Nephron progenitor cell (in vitro differentiated cells): ENCODE results near the gene TTC21A.

ENCODE experiments used
- DNase-seq: peaks from one replicate; pipeline ENCODE4 v3.0.0; 2021
- H3K27ac Mint-ChIP-seq: 2 replicates; pipeline ENCODE4 v1.8.0; 2021; ENCODE audit warnings: mild to moderate bottlenecking, moderate library complexity, mixed read lengths
- H3K27me3 Mint-ChIP-seq: 2 replicates; pipeline ENCODE4 v1.8.0; 2021; ENCODE audit warnings: mild to moderate bottlenecking, low read depth, mixed read lengths; ENCODE audit not compliant: poor library complexity
- H3K36me3 Mint-ChIP-seq: 2 replicates; pipeline ENCODE4 v1.8.0; 2021; ENCODE audit warnings: low read depth, mixed read lengths
- H3K4me1 Mint-ChIP-seq: 2 replicates; pipeline ENCODE4 v1.8.0; 2021; ENCODE audit warnings: mixed read lengths
- H3K4me3 Mint-ChIP-seq: 2 replicates; pipeline ENCODE4 v1.8.0; 2021; ENCODE audit warnings: mild to moderate bottlenecking, moderate library complexity, mixed read lengths
- H3K9me3 Mint-ChIP-seq: 2 replicates; pipeline ENCODE4 v1.8.0; 2021; ENCODE audit warnings: mild to moderate bottlenecking, moderate library complexity, mixed read lengths
- TF ChIP-seq, protein P1 (sequence below): fragments of 200-600 bp; sonication (generic); IDR thresholded peaks from 2 replicates; pipeline ENCODE4 v1.5.0; 2021; ENCODE audit warnings: antibody characterized with exemption

Gene TTC21A

DNA sequence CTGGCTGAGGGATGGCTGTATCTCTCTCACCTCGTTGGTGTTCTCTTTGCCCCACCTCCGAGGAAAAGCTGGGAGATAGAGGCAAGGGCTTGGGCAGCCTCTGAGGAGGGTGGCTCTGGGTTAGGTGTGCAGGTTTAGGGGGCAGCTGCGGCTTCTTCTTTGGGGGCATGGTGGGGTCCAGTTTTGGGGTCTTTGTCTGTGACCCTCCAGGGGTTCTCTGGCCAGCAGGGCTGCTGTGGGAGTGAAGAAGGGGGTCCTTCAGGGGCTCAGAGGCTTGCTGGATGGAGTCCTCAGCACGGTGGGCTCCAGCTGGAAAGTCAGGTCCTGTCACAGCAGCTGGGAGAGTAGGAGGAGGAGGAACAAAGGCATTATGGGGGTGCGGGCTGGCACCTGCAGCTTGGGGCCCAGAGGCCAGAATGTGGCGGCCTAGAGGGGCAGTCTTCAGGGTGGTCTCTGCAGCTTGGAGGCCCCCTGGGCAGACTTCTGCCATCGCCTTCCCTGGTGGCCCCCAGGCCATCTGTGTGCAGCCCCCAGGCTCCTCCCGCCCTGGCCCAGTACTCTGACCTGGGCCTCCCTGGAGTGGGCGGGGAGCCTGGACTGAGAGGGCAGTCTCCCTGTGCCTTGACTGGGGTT, 78.0 kb downstream of the TTC21A start:
- Mint-ChIP-seq H3K27me3 (peaks cover 7% of the 10 kb centered on the region), H3K27ac (no peak overlapping the region), H3K36me3 (peaks cover 7% of the 10 kb centered on the region), H3K4me3 (no peak overlapping the region), H3K4me1 (peaks cover 39% of the 10 kb centered on the region), H3K9me3 (no peaks in the 10 kb centered on the region)
- DNase-seq = no peak
- TF ChIP-seq, protein P1, sequence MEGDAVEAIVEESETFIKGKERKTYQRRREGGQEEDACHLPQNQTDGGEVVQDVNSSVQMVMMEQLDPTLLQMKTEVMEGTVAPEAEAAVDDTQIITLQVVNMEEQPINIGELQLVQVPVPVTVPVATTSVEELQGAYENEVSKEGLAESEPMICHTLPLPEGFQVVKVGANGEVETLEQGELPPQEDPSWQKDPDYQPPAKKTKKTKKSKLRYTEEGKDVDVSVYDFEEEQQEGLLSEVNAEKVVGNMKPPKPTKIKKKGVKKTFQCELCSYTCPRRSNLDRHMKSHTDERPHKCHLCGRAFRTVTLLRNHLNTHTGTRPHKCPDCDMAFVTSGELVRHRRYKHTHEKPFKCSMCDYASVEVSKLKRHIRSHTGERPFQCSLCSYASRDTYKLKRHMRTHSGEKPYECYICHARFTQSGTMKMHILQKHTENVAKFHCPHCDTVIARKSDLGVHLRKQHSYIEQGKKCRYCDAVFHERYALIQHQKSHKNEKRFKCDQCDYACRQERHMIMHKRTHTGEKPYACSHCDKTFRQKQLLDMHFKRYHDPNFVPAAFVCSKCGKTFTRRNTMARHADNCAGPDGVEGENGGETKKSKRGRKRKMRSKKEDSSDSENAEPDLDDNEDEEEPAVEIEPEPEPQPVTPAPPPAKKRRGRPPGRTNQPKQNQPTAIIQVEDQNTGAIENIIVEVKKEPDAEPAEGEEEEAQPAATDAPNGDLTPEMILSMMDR = no peak

DNA sequence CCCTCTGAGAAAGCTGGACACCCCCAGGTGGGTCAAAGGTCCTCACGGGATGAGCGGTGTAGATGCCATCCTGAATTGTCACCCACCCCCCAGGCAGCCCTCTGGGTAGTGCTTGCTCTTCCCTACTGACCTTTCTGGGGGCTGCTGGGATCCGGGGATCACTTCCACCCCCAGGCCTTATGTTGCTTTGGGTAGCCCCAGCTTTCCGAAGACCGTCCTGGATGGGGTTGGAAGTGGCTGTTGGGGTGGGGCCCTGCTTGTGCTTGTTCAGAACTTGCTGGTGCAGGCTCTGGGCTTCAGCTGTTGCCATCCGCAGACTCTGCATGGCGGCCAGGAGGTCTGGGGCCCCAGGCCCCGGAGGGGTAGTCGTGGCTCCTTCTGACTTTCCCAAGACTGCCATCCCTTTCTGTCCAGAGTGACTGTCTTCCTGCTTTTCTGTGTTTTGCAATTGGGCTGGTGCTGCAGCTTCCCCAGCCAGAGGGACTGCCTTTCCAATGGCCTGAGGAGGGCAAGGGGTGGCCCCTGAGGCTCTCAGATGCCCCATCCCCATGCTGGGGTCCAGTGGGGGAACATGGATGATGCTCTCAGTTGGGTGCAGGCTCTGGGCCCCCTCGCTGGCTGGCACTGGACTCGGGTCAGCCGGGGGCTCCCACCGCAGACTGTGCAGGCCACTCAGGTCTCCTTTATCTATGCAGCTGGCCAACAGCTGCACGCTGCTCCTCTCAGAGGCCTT, 78.6 kb downstream of the TTC21A start:
- H3K27ac Mint-ChIP-seq = no peak overlapping the region
- no peak for DNase-seq
- TF ChIP-seq, protein P1 = no peak
- no peaks in the 10 kb centered on the region for H3K9me3 Mint-ChIP-seq
- H3K27me3 Mint-ChIP-seq = peaks cover 7% of the 10 kb centered on the region
- peaks cover 42% of the 10 kb centered on the region for H3K4me1 Mint-ChIP-seq
- peaks cover 7% of the 10 kb centered on the region for H3K36me3 Mint-ChIP-seq
- no peak overlapping the region for H3K4me3 Mint-ChIP-seq

DNA sequence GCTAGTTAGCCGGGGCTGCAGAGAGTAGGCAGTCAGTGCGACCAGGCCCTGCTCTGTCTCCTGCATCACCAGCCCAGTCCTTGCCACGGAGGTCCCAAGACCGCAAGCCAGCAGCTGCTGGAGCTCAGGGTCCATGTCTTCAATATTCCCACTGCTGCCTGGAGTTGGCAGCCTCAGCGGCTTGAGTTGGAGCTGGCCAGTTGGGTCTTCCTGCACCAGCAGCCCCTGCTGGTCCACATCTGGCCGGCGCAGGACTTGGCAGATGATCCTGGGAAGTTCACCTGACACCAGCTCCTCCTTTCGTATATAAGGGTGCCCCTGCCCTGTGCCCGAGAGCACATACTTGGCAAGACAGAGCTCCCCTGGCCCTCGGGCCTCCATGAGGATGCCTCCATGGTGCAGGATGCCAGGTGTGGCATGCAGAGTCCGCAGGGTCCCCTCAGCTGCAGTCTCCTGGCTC, 79.2 kb downstream of the TTC21A start:
- H3K27me3 Mint-ChIP-seq = peaks cover 7% of the 10 kb centered on the region

DNA sequence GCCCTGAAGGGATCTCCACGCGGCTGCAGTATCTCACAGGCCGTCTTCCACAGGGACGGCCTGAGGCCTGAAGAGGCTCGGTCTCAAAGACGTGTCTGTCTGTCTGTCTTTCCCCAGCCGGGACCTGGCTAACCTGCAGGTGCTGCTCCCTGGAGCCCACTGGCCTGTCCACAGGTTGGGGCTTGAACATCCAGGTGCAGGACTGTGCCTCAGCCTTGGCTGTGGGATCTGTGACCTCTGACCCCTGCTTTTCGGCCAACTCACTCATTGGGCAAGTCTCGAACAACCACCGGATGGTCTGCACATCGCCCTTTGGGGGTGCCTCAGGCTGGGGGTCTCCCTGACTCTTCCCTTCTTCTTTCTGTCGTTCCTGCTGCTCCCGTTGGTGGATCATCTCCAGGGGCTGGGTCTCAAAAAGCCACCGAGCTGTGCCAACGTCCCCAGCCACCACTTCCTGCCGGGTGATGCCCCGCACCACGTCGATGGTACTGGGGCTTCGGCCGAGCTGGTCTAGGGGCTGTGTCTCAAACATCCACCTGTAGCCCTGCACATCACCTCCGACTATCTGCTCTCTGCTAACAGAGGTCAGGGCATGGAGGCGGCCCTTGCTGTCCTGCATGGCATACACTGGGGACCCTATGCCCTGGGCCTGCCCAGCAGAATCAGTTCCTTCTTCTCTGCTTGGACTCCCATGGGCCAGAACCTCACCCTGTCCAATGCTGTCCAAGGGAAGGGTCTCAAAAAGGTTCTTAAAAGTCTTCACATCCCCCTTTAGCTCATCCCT, 80.1 kb downstream of the TTC21A start:
- H3K36me3 Mint-ChIP-seq = peaks cover 7% of the 10 kb centered on the region
- peaks cover 51% of the 10 kb centered on the region for H3K4me1 Mint-ChIP-seq
- no peak overlapping the region for H3K27ac Mint-ChIP-seq
- no peaks in the 10 kb centered on the region for H3K9me3 Mint-ChIP-seq
- peaks cover 7% of the 10 kb centered on the region for H3K27me3 Mint-ChIP-seq
- TF ChIP-seq, protein P1 = no peak
- no peak for DNase-seq
- no peak overlapping the region for H3K4me3 Mint-ChIP-seq

More for the DNA sequence above, 79.2 kb downstream of the TTC21A start:
- H3K4me1 Mint-ChIP-seq = peaks cover 45% of the 10 kb centered on the region
- H3K4me3 Mint-ChIP-seq = no peak overlapping the region
- TF ChIP-seq, protein P1 = no peak
- no peak overlapping the region for H3K27ac Mint-ChIP-seq
- no peaks in the 10 kb centered on the region for H3K9me3 Mint-ChIP-seq
- DNase-seq = no peak
- H3K36me3 Mint-ChIP-seq = peaks cover 7% of the 10 kb centered on the region
